H9 (cell line): ENCODE data around the gene TTLL12. TPM values are rescaled to one million over a fixed set of nuclear protein-coding genes. Genes with fewer than 3 reads are reported as not detected.

Source experiments
- DNase-seq: peaks from one replicate; pipeline ENCODE4 v3.0.0-alpha.2; 2017
- H2AFZ ChIP-seq: one replicate; pipeline ENCODE4 v1.6.1; 2013; ENCODE audit warnings: mild to moderate bottlenecking, low read length, control low read depth, moderate library complexity
- H2AK5ac ChIP-seq: 2 replicates; pipeline ENCODE4 v1.6.1; 2013; ENCODE audit warnings: low read length, control low read depth, mixed read lengths; ENCODE audit not compliant: insufficient read length
- H2BK120ac ChIP-seq: one replicate; pipeline ENCODE4 v1.6.1; 2013; ENCODE audit warnings: low read depth, mild to moderate bottlenecking, low read length, control low read depth, inconsistent platforms; ENCODE audit not compliant: poor library complexity, severe bottlenecking
- H2BK12ac ChIP-seq: 2 replicates; pipeline ENCODE4 v1.6.1; 2013; ENCODE audit warnings: low read length, control low read depth, mixed read lengths, low read depth; ENCODE audit not compliant: insufficient read length
- H2BK15ac ChIP-seq: 2 replicates; pipeline ENCODE4 v1.6.1; 2013; ENCODE audit warnings: low read depth, low read length, control low read depth
- H2BK20ac ChIP-seq: one replicate; pipeline ENCODE4 v1.6.1; 2013; ENCODE audit warnings: low read depth, mild to moderate bottlenecking, low read length, control low read depth, inconsistent platforms; ENCODE audit not compliant: poor library complexity, severe bottlenecking
- H2BK5ac ChIP-seq: 2 replicates; pipeline ENCODE4 v1.6.1; 2013; ENCODE audit warnings: low read length, control low read depth, mixed read lengths; ENCODE audit not compliant: insufficient read length
- H3K14ac ChIP-seq: 2 replicates; pipeline ENCODE4 v1.6.1; 2013; ENCODE audit warnings: low read length, control low read depth; ENCODE audit not compliant: insufficient read depth
- H3K18ac ChIP-seq: 2 replicates; pipeline ENCODE4 v1.6.1; 2013; ENCODE audit warnings: low read depth, mild to moderate bottlenecking, mixed read lengths, low read length, control low read depth; ENCODE audit not compliant: insufficient read length
- H3K23ac ChIP-seq: 2 replicates; pipeline ENCODE4 v1.6.1; 2013; ENCODE audit warnings: low read length, control low read depth, mixed read lengths, low read depth; ENCODE audit not compliant: insufficient read length
- H3K23me2 ChIP-seq: 2 replicates; pipeline ENCODE4 v1.6.1; 2013; ENCODE audit warnings: low read depth, mild to moderate bottlenecking, mixed read lengths, low read length, control low read depth; ENCODE audit not compliant: insufficient read length, poor library complexity, severe bottlenecking
- H3K27ac ChIP-seq: 2 replicates; pipeline ENCODE4 v1.5.1; 2013; ENCODE audit warnings: low read length, control low read depth, mixed read lengths, low read depth; ENCODE audit not compliant: insufficient read length
- H3K27me3 ChIP-seq: 2 replicates; pipeline ENCODE4 v1.6.1; 2013; ENCODE audit warnings: low read length, control low read depth, inconsistent platforms; ENCODE audit not compliant: insufficient read depth
- H3K4ac ChIP-seq: 2 replicates; pipeline ENCODE4 v1.6.1; 2013; ENCODE audit warnings: low read depth, mild to moderate bottlenecking, control low read depth, inconsistent platforms, low read length, moderate library complexity
- H3K4me1 ChIP-seq: 2 replicates; pipeline ENCODE4 v1.6.1; 2013; ENCODE audit warnings: low read length, control low read depth, inconsistent platforms; ENCODE audit not compliant: insufficient read depth
- H3K4me2 ChIP-seq: 2 replicates; pipeline ENCODE4 v1.6.1; 2013; ENCODE audit warnings: low read length, control low read depth, mixed read lengths; ENCODE audit not compliant: insufficient read length, insufficient read depth
- H3K56ac ChIP-seq: 2 replicates; pipeline ENCODE4 v1.6.1; 2013; ENCODE audit warnings: low read depth, mild to moderate bottlenecking, mixed read lengths, low read length, control low read depth; ENCODE audit not compliant: insufficient read length
- H3K79me1 ChIP-seq: 2 replicates; pipeline ENCODE4 v1.6.1; 2013; ENCODE audit warnings: low read depth, mild to moderate bottlenecking, moderate library complexity, low read length, control low read depth, inconsistent platforms; ENCODE audit not compliant: insufficient read depth, poor library complexity, severe bottlenecking
- H3K79me2 ChIP-seq: 2 replicates; pipeline ENCODE4 v1.6.1; 2013; ENCODE audit warnings: low read length, control low read depth, inconsistent platforms; ENCODE audit not compliant: insufficient read depth
- H3K9ac ChIP-seq: 2 replicates; pipeline ENCODE4 v1.6.1; 2013; ENCODE audit warnings: low read length, control low read depth, mixed read lengths; ENCODE audit not compliant: insufficient read length; ENCODE audit errors: extremely low read depth
- H3K9me3 ChIP-seq: one replicate; pipeline ENCODE4 v1.6.1; 2013; ENCODE audit warnings: low read depth, low read length, inconsistent platforms; ENCODE audit not compliant: control insufficient read depth
- H3T11ph ChIP-seq: one replicate; pipeline ENCODE4 v1.6.1; 2013; ENCODE audit warnings: mild to moderate bottlenecking, low read length, control low read depth, inconsistent platforms
- H4K20me1 ChIP-seq: one replicate; pipeline ENCODE4 v1.6.1; 2013; ENCODE audit not compliant: control insufficient read depth, insufficient read length, insufficient read depth
- H4K5ac ChIP-seq: 2 replicates; pipeline ENCODE4 v1.6.1; 2013; ENCODE audit warnings: low read depth, mild to moderate bottlenecking, mixed read lengths, low read length, control low read depth; ENCODE audit not compliant: insufficient read length
- H4K8ac ChIP-seq: replicated peaks from 2 replicates; pipeline ENCODE4 v1.6.1; 2013; ENCODE audit warnings: low read length, control low read depth, mixed read lengths, low read depth; ENCODE audit not compliant: insufficient read length
- H4K91ac ChIP-seq: 2 replicates; pipeline ENCODE4 v1.6.1; 2013; ENCODE audit warnings: low read depth, mild to moderate bottlenecking, moderate library complexity, mixed read lengths, low read length, control low read depth; ENCODE audit not compliant: insufficient read length
- H3K27ac Mint-ChIP-seq, 3 experiments: 2 replicates in 2 of 3; 3 replicates in 1 of 3; pipeline ENCODE4 v1.8.0; 2020 to 2021; ENCODE audit warnings: mixed read lengths in 3 of 3, mild to moderate bottlenecking in 1 of 3, moderate library complexity in 1 of 3
- H3K27me3 Mint-ChIP-seq: 2 replicates; pipeline ENCODE4 v1.8.0; 2021; ENCODE audit warnings: low read depth, mild to moderate bottlenecking, moderate library complexity, mixed read lengths
- H3K36me3 Mint-ChIP-seq, 3 experiments: 2 replicates in 2 of 3; 3 replicates in 1 of 3; pipeline ENCODE4 v1.8.0; 2020 to 2021; ENCODE audit warnings: low read depth in 3 of 3, mixed read lengths in 3 of 3; ENCODE audit not compliant: insufficient read depth in 1 of 3
- H3K4me1 Mint-ChIP-seq, 2 experiments: 2 replicates each; pipeline ENCODE4 v1.8.0; 2020; ENCODE audit warnings: mixed read lengths in 2 of 2
- H3K4me3 Mint-ChIP-seq, 2 experiments: 2 replicates in 1 of 2; 3 replicates in 1 of 2; pipeline ENCODE4 v1.8.0; 2020 to 2021; ENCODE audit warnings: mild to moderate bottlenecking in 2 of 2, mixed read lengths in 2 of 2, moderate library complexity in 1 of 2
- H3K9me3 Mint-ChIP-seq, 2 experiments: 2 replicates in 1 of 2; 3 replicates in 1 of 2; pipeline ENCODE4 v1.8.0; 2020; ENCODE audit warnings: mild to moderate bottlenecking in 2 of 2, mixed read lengths in 2 of 2, moderate library complexity in 1 of 2
- CTCF ChIP-seq: fragments of 200-600 bp; sonication (generic); conservative IDR thresholded peaks from 3 replicates; pipeline ENCODE4 v1.8.0; 2021; ENCODE audit warnings: antibody characterized with exemption, mild to moderate bottlenecking
- WGBS: extraction: QIAGEN DNeasy Blood & Tissue Kit; methylation state at CpG from one replicate; pipeline ENCODE4 v1.1.7; 2013; ENCODE audit warnings: missing lambda C conversion rate, low lambda C conversion rate, mixed read lengths; ENCODE audit not compliant: insufficient read length; ENCODE audit errors: extremely low coverage; 5-methylcytosine and 5-hydroxymethylcytosine counted together
- total RNA-seq: library from RNA; stranded (reverse); gene quantifications from 2 replicates; pipeline ENCODE4 v1.2.1, GENCODE V29; 2021

Gene TTLL12
- total RNA-seq, 1 experiment from 2014 or later = 89.6 TPM

GRCh38 chr22:43118024-43118849 lies 68.7 kb downstream of the TTLL12 start:
- H2BK120ac ChIP-seq = no peak overlapping the region
- H3K23me2 ChIP-seq = no peaks in the 10 kb centered on the region
- no peak for TF ChIP-seq CTCF
- H2AFZ ChIP-seq = no peak overlapping the region
- no peak overlapping the region for H2BK20ac ChIP-seq
- no peak overlapping the region for H2BK15ac ChIP-seq
- no peak overlapping the region for H3T11ph ChIP-seq
- H3K9me3 Mint-ChIP-seq = no peaks in the 10 kb centered on the region
- no peak overlapping the region for H3K9ac ChIP-seq
- H3K4me1 Mint-ChIP-seq = peaks cover 9 to 19% of the 10 kb centered on the region in 2 experiments
- no peak overlapping the region for H3K14ac ChIP-seq
- H3K4me3 Mint-ChIP-seq = no peak overlapping the region
- no peak overlapping the region for H3K56ac ChIP-seq
- no peak overlapping the region for H2AK5ac ChIP-seq
- H3K36me3 Mint-ChIP-seq = no peaks in the 10 kb centered on the region
- no peaks in the 10 kb centered on the region for H3K79me1 ChIP-seq
- no peak overlapping the region for H2BK5ac ChIP-seq
- H2BK12ac ChIP-seq = no peak overlapping the region
- H3K4me2 ChIP-seq = no peak overlapping the region
- no peaks in the 10 kb centered on the region for H3K4me1 ChIP-seq
- H3K9me3 ChIP-seq = no peaks in the 10 kb centered on the region
- peaks cover 32% of the 10 kb centered on the region for H3K27me3 Mint-ChIP-seq
- H4K8ac ChIP-seq = no peak overlapping the region
- H3K27ac Mint-ChIP-seq = 0 out of 7 replicates have a peak overlapping the region, but pooled peaks of 1 of the 3 experiments have one; percentile 49
- no peaks in the 10 kb centered on the region for H3K79me2 ChIP-seq
- H3K23ac ChIP-seq = no peak overlapping the region
- H4K91ac ChIP-seq = no peak overlapping the region
- H4K5ac ChIP-seq = no peak overlapping the region
- peaks cover 3% of the 10 kb centered on the region for H3K27me3 ChIP-seq
- no peak overlapping the region for H3K27ac ChIP-seq
- no CpG with 5 or more reads among the region's 21 CpGs for WGBS
- peaks cover 5% of the 10 kb centered on the region for H4K20me1 ChIP-seq
- H3K4ac ChIP-seq = no peak overlapping the region
- no peak for DNase-seq
- H3K18ac ChIP-seq = no peak overlapping the region
